Measurements from ENCODE around the gene CDC34. TPM values are rescaled to one million over a fixed set of nuclear protein-coding genes. Genes with fewer than 3 reads are reported as not detected.

CDC34 gene
- total and polyA plus RNA-seq, 9 of the 15 experiments (the other 6 are each of a cell fraction or from before 2014, with no cell fraction given): 0.80 to 203 (median 65.5) TPM

DNA sequence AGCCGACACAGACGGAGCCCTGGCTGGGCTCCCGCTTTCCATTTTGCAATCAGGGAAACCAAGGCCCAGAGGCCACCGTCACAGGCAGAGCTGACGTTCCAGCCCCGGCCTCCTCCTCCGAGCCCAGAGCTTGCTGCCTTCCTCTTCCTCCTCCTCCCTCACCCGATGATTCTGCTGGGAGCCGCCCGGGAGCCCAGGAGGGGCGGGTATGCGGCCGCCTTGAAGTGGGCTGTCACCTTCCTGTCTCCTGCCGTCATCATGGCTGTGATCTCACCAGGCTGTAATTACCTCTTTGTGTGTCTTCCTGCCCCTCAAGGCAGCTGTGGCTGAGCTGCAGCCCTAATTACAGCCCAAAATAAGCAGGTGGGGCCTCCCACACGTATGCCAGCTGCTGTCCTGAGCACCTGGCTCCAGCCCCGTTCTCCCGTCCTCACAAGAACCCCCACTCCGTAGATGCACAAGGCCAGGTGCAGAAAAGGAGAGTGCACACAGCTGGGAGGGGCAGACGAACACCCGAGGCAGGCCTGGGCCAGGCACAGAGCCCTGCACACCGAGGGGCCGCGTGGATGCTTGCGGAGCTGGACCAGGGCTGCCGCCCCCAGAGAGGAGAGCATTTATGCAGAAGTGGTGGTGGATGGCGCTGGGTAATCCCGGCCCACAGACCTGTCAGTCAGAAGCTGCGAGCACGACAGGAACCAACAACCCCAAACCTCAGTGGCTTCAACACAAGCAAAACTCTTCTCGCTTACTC is 20.3 kb upstream of the CDC34 start (continued):
- TF ChIP-seq, protein P1, sequence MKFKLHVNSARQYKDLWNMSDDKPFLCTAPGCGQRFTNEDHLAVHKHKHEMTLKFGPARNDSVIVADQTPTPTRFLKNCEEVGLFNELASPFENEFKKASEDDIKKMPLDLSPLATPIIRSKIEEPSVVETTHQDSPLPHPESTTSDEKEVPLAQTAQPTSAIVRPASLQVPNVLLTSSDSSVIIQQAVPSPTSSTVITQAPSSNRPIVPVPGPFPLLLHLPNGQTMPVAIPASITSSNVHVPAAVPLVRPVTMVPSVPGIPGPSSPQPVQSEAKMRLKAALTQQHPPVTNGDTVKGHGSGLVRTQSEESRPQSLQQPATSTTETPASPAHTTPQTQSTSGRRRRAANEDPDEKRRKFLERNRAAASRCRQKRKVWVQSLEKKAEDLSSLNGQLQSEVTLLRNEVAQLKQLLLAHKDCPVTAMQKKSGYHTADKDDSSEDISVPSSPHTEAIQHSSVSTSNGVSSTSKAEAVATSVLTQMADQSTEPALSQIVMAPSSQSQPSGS (CRISPR knock-in tag; IDR thresholded peaks at IDR 0.05): no peak
- TF ChIP-seq ZNF24 (IDR thresholded peaks at IDR 0.05): no peak
- TF ChIP-seq MYBL2 (IDR thresholded peaks at IDR 0.05; ENCODE audit: low read depth): no peak
- no peak for TF ChIP-seq MYBL2 (CRISPR knock-in tag; IDR thresholded peaks at IDR 0.05; ENCODE audit: borderline replicate concordance)
- TF ChIP-seq, protein P2, sequence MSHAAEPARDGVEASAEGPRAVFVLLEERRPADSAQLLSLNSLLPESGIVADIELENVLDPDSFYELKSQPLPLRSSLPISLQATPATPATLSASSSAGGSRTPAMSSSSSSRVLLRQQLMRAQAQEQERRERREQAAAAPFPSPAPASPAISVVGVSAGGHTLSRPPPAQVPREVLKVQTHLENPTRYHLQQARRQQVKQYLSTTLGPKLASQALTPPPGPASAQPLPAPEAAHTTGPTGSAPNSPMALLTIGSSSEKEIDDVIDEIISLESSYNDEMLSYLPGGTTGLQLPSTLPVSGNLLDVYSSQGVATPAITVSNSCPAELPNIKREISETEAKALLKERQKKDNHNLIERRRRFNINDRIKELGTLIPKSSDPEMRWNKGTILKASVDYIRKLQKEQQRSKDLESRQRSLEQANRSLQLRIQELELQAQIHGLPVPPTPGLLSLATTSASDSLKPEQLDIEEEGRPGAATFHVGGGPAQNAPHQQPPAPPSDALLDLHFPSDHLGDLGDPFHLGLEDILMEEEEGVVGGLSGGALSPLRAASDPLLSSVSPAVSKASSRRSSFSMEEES (CRISPR knock-in tag; IDR thresholded peaks at IDR 0.05): no peak
- no peak for TF ChIP-seq ARNT (IDR thresholded peaks at IDR 0.05)
- TF ChIP-seq, protein P3, sequence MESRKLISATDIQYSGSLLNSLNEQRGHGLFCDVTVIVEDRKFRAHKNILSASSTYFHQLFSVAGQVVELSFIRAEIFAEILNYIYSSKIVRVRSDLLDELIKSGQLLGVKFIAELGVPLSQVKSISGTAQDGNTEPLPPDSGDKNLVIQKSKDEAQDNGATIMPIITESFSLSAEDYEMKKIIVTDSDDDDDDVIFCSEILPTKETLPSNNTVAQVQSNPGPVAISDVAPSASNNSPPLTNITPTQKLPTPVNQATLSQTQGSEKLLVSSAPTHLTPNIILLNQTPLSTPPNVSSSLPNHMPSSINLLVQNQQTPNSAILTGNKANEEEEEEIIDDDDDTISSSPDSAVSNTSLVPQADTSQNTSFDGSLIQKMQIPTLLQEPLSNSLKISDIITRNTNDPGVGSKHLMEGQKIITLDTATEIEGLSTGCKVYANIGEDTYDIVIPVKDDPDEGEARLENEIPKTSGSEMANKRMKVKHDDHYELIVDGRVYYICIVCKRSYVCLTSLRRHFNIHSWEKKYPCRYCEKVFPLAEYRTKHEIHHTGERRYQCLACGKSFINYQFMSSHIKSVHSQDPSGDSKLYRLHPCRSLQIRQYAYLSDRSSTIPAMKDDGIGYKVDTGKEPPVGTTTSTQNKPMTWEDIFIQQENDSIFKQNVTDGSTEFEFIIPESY (CRISPR knock-in tag; IDR thresholded peaks at IDR 0.05): peak; percentile 33; the same call in 1 of the 2 replicates
- no peak for TF ChIP-seq SUPT5H (IDR thresholded peaks at IDR 0.05)
- 0 out of 2 replicates have a peak, but pooled peaks have one; percentile 3 for TF ChIP-seq DPF2 (IDR thresholded peaks at IDR 0.05)
- TF ChIP-seq, protein P4, sequence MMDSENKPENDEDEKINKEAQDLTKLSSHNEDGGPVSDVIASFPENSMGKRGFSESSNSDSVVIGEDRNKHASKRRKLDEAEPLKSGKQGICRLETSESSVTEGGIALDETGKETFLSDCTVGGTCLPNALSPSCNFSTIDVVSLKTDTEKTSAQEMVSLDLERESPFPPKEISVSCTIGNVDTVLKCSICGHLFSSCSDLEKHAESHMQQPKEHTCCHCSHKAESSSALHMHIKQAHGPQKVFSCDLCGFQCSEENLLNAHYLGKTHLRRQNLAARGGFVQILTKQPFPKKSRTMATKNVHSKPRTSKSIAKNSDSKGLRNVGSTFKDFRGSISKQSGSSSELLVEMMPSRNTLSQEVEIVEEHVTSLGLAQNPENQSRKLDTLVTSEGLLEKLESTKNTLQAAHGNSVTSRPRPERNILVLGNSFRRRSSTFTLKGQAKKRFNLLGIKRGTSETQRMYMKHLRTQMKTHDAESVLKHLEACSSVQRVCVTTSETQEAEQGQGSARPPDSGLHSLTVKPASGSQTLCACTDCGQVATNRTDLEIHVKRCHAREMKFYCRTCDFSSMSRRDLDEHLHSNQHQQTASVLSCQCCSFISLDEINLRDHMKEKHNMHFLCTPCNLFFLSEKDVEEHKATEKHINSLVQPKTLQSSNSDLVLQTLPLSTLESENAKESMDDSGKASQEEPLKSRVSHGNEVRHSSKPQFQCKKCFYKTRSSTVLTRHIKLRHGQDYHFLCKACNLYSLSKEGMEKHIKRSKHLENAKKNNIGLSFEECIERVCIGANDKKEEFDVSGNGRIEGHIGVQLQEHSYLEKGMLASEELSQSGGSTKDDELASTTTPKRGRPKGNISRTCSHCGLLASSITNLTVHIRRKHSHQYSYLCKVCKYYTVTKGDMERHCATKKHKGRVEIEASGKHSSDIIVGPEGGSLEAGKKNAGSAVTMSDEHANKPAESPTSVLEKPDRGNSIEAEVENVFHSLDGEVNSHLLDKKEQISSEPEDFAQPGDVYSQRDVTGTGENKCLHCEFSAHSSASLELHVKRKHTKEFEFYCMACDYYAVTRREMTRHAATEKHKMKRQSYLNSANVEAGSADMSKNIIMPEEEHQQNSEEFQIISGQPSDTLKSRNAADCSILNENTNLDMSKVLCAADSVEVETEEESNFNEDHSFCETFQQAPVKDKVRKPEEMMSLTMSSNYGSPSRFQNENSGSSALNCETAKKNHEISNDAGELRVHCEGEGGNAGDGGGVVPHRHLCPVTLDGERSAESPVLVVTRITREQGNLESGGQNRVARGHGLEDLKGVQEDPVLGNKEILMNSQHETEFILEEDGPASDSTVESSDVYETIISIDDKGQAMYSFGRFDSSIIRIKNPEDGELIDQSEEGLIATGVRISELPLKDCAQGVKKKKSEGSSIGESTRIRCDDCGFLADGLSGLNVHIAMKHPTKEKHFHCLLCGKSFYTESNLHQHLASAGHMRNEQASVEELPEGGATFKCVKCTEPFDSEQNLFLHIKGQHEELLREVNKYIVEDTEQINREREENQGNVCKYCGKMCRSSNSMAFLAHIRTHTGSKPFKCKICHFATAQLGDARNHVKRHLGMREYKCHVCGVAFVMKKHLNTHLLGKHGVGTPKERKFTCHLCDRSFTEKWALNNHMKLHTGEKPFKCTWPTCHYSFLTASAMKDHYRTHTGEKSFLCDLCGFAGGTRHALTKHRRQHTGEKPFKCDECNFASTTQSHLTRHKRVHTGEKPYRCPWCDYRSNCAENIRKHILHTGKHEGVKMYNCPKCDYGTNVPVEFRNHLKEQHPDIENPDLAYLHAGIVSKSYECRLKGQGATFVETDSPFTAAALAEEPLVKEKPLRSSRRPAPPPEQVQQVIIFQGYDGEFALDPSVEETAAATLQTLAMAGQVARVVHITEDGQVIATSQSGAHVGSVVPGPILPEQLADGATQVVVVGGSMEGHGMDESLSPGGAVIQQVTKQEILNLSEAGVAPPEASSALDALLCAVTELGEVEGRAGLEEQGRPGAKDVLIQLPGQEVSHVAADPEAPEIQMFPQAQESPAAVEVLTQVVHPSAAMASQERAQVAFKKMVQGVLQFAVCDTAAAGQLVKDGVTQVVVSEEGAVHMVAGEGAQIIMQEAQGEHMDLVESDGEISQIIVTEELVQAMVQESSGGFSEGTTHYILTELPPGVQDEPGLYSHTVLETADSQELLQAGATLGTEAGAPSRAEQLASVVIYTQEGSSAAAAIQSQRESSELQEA (IDR thresholded peaks at IDR 0.05; ENCODE audit: low read depth): no peak
- TF ChIP-seq ZNF217 (CRISPR knock-in tag; IDR thresholded peaks at IDR 0.05): no peak
- TF ChIP-seq POLR2G (IDR thresholded peaks at IDR 0.05; ENCODE audit: low read depth, low read length): peak; percentile 50; the same call in 1 of the 2 replicates
- no peak for TF ChIP-seq ADNP (tag; IDR thresholded peaks at IDR 0.05)
- no peak for TF ChIP-seq ZNF408 (CRISPR knock-in tag; IDR thresholded peaks at IDR 0.05; ENCODE audit: low read depth)

Measured in K562 (cell line).